Measurements from ENCODE around the gene HSD17B2.

HSD17B2 gene

GRCh38 chr16:82071421-82071820 is 36.4 kb downstream of the HSD17B2 start:
- TF ChIP-seq CTCF (IDR thresholded peaks at IDR 0.05): no peak

GRCh38 chr16:82072313-82072712 is 37.3 kb downstream of the HSD17B2 start:
- Histone ChIP-seq H3K4me3 (no peak overlapping the region), H3K27ac (no peak overlapping the region)
- no peak for DNase-seq (ENCODE audit: low spot score)
- no peak for TF ChIP-seq CTCF (IDR thresholded peaks at IDR 0.05)

More at GRCh38 chr16:82071421-82071820, 36.4 kb downstream of the HSD17B2 start:
- Histone ChIP-seq H3K27ac (no peak overlapping the region), H3K4me3 (no peak overlapping the region)
- DNase-seq (ENCODE audit: low spot score): no peak

DNA sequence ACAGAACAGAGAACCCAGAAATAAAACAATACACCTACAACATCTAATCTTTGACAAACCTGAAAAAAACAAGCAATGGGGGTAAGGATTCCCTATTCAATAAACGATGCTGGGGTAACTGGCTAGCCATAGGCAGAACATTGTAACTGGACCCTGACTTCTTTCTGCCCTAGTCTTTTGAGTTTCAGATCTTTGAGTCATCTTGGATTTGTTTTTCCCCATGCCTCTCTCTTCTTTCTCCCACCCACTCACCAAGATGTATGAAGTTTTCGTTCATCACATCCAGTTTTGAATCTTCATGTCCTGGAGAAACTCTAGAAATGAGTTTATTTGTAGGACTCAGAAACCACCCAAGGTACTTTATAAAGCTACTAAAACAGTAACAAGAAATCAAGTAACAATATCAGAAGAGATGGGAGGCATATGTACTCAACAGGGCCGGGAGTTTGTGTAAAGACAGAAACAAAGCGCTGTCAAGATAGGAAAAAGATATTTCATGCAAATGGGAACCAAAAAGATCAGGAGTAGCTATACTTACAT is 39.0 kb downstream of the HSD17B2 start:
- no peak for TF ChIP-seq CTCF (IDR thresholded peaks at IDR 0.05)
- no peak overlapping the region for H3K4me3 ChIP-seq
- no peak overlapping the region for H3K27ac ChIP-seq
- DNase-seq (ENCODE audit: low spot score): no peak

DNA sequence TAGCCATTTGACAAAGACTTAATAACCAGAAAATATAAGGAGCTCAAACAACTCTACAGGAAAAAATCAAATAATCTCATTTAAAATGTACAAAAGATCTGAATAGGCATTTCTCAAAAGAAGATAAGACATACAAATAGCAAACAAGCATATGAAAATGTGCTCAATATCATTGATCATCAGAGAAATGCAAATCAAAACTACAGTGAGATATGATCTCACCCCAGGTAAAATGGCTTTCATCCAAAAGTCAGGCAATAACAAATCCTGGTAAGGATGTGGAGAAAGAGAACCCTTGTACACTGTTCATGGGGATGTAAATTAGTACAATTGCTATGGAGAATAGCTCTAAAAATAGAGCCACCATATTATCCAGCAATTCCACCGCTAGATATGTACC is 43.1 kb downstream of the HSD17B2 start:
- no peak for DNase-seq (ENCODE audit: low spot score)
- TF ChIP-seq CTCF (IDR thresholded peaks at IDR 0.05): no peak
- H3K4me3 ChIP-seq: no peak overlapping the region
- no peak overlapping the region for H3K27ac ChIP-seq

DNA sequence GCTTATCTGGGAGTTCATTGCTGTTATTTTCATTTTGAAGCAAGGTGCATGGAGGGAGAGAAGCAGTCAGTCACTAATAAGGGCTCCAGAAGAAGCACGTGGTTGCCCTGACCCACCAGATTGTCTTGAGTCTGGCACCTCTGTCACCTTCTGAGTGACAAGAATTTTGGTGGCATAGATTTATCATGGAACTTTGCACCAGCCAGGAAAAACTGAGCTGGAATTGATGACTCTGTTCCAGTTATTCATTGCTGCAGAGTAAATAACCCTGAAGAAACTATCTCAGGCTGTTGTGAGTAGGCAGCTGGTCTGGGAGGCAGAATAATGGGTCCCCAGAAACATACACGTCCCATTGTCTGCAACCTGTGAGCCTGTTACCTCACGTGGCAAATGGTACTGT is 44.8 kb downstream of the HSD17B2 start:
- H3K4me3 ChIP-seq: no peak overlapping the region
- H3K27ac ChIP-seq: no peak overlapping the region
- DNase-seq (ENCODE audit: low spot score): no peak
- no peak for TF ChIP-seq CTCF (IDR thresholded peaks at IDR 0.05)

DNA sequence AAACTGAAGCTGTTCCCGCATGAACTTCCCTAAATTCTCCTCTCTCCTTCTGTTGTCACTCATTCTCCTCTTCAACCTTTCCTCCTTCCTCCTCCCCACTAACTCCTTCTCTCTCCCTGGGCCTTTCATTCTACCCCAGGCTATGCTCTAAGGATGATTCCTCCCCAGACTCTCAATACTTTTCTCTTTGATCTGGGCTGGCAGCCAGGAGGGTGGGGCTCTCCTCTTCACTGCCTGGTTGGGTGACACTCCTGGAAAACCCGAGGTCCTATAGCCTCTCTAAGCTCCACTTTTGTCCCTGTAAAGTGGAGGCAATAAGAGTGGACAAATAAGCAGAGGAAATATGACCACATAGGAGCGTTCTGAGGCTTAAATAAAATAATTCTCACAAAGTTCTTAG is 46.2 kb downstream of the HSD17B2 start:
- Histone ChIP-seq H3K27ac (no peak overlapping the region), H3K4me3 (no peak overlapping the region)
- no peak for TF ChIP-seq CTCF (IDR thresholded peaks at IDR 0.05)
- DNase-seq (ENCODE audit: low spot score): no peak

GRCh38 chr16:82082097-82082496 is 47.0 kb downstream of the HSD17B2 start:
- TF ChIP-seq CTCF (IDR thresholded peaks at IDR 0.05): no peak
- no peak overlapping the region for H3K4me3 ChIP-seq
- DNase-seq (ENCODE audit: low spot score): no peak
- no peak overlapping the region for H3K27ac ChIP-seq
